B cell (primary cell): Measurements from ENCODE around the gene NPFFR1. TPM values are rescaled to one million over a fixed set of nuclear protein-coding genes. Genes with fewer than 3 reads are reported as not detected.

ENCODE experiments used
- ATAC-seq: fragments of 200-7000 bp; cut with Tn5 transposase; one replicate; pipeline ENCODE4 v1.10.0; 2021; ENCODE audit warnings: low read depth, mild to moderate bottlenecking, moderate number of reproducible peaks, moderate library complexity
- CTCF ChIA-PET: fragments of 350-600 bp; sonication (Branson Sonifier 250); formaldehyde crosslinking; loops from one replicate; lab custom pipeline; 2021; ENCODE audit warnings: antibody characterized with exemption, inconsistent platforms; lab: Charles Lee
- POLR2A ChIA-PET: fragments of 350-600 bp; sonication (Branson Sonifier 250); formaldehyde crosslinking; loops from one replicate; lab custom pipeline; 2021; ENCODE audit warnings: antibody characterized with exemption; lab: Charles Lee
- DNase-seq: peaks from one replicate; pipeline ENCODE4 v3.0.0; 2013
- H2AFZ ChIP-seq: 2 replicates; pipeline ENCODE4 v1.6.1; 2012; ENCODE audit warnings: mild to moderate bottlenecking, low read depth, low read length; ENCODE audit not compliant: insufficient read depth, poor library complexity, severe bottlenecking
- H3K27ac ChIP-seq, 2 donors: 1 replicate in 1 of 2; 2 replicates in 1 of 2; pipeline ENCODE4 v1.5.1; 2012 to 2013; ENCODE audit warnings: low read length in 2 of 2, mild to moderate bottlenecking in 2 of 2, moderate library complexity in 1 of 2
- H3K27me3 ChIP-seq, 4 experiments: fragments of 200-600 bp in 1 of 4; sonication (generic) in 1 of 4; replicated peaks in 1 of 4; 1 replicate in 2 of 4; 2 replicates in 2 of 4; pipeline versions ENCODE4 v1.6.1 to v1.7.0; 2013 to 2016; ENCODE audit warnings: low read length in 3 of 4, mild to moderate bottlenecking in 2 of 4, mixed read lengths in 1 of 4, moderate library complexity in 1 of 4; ENCODE audit not compliant: insufficient read depth in 4 of 4, control insufficient read depth in 3 of 4; ENCODE audit errors: control extremely low read depth in 1 of 4
- H3K36me3 ChIP-seq, 2 experiments: replicated peaks in 1 of 2; 1 replicate in 1 of 2; 2 replicates in 1 of 2; pipeline versions ENCODE4 v1.6.1 to v1.7.1; 2013; ENCODE audit warnings: low read length in 1 of 2; ENCODE audit not compliant: insufficient read depth in 2 of 2, control insufficient read depth in 1 of 2; ENCODE audit errors: control extremely low read depth in 1 of 2, extremely low read depth in 1 of 2
- H3K4me1 ChIP-seq, 2 donors: fragments of 200-600 bp in 1 of 2; sonication (generic) in 1 of 2; 1 replicate in 1 of 2; 2 replicates in 1 of 2; pipeline versions ENCODE4 v1.5.1 to v1.6.1; 2013 to 2017; ENCODE audit warnings: low read length in 2 of 2; ENCODE audit not compliant: control insufficient read depth in 2 of 2, insufficient read depth in 2 of 2
- H3K4me2 ChIP-seq: replicated peaks from 2 replicates; pipeline ENCODE3; 2012; ENCODE audit warnings: mild to moderate bottlenecking, low read depth, low read length; ENCODE audit not compliant: poor library complexity, severe bottlenecking
- H3K4me3 ChIP-seq, 5 experiments: fragments of 200-600 bp in 1 of 5; sonication (generic) in 1 of 5; 1 replicate in 3 of 5; 2 replicates in 2 of 5; pipeline versions ENCODE4 v1.5.1 to v1.7.0; 2011 to 2016; ENCODE audit warnings: low read length in 4 of 5, mild to moderate bottlenecking in 4 of 5, low read depth in 2 of 5, control low read depth in 1 of 5, moderate library complexity in 1 of 5; ENCODE audit not compliant: insufficient read depth in 1 of 5; ENCODE audit errors: control extremely low read depth in 1 of 5, extremely low read depth in 1 of 5
- H3K79me2 ChIP-seq: fragments of 200-600 bp; sonication (generic); one replicate; pipeline ENCODE4 v1.6.0; 2016; ENCODE audit warnings: low read length; ENCODE audit not compliant: control insufficient read depth, insufficient read depth
- H3K9ac ChIP-seq: fragments of 200-600 bp; sonication (generic); 2 replicates; pipeline ENCODE4 v1.6.1; 2017; ENCODE audit warnings: mild to moderate bottlenecking, low read length, moderate library complexity
- H3K9me3 ChIP-seq, 3 donors: one replicate each; pipeline versions ENCODE4 v1.6.1 to v1.7.1; 2013; ENCODE audit warnings: low read length in 2 of 3; ENCODE audit not compliant: control insufficient read depth in 2 of 3, insufficient read depth in 1 of 3; ENCODE audit errors: control extremely low read depth in 1 of 3
- H4K20me1 ChIP-seq: 2 replicates; pipeline ENCODE4 v1.6.0; 2012; ENCODE audit warnings: mild to moderate bottlenecking, low read length; ENCODE audit not compliant: insufficient read depth, control insufficient read depth, poor library complexity, severe bottlenecking
- H3K27ac Mint-ChIP-seq: one replicate; pipeline ENCODE4 v1.8.0; 2021; ENCODE audit warnings: mixed read lengths
- H3K27me3 Mint-ChIP-seq: one replicate; pipeline ENCODE4 v1.8.0; 2021; ENCODE audit warnings: mixed read lengths
- H3K4me1 Mint-ChIP-seq: one replicate; pipeline ENCODE4 v1.8.0; 2021; ENCODE audit warnings: mixed read lengths
- H3K4me3 Mint-ChIP-seq: one replicate; pipeline ENCODE4 v1.8.0; 2021; ENCODE audit warnings: mixed read lengths
- H3K9me3 Mint-ChIP-seq: one replicate; pipeline ENCODE4 v1.8.0; 2022; ENCODE audit warnings: mixed read lengths; ENCODE audit not compliant: insufficient read depth
- EZH2 ChIP-seq: IDR thresholded peaks from 2 replicates; pipeline ENCODE4 v1.6.1; 2012; ENCODE audit warnings: borderline replicate concordance, low read depth, mild to moderate bottlenecking, moderate library complexity, low read length; ENCODE audit not compliant: insufficient read depth, poor library complexity, severe bottlenecking
- WGBS: methylation state at CpG from one replicate; pipeline ENCODE4 v1.1.5; 2013; ENCODE audit warnings: missing lambda C conversion rate; ENCODE audit not compliant: insufficient coverage; 5-methylcytosine and 5-hydroxymethylcytosine counted together
- intact Hi-C: fragments of 100-400 bp; cut with micrococcal nuclease; formaldehyde crosslinking; loops from one replicate; pipeline ENCODE4 v1.10.0; 2022
- polyA plus RNA-seq: library from polyadenylated mRNA; depleted of rRNA; stranded (reverse); fragments of >200 nt; gene quantifications from 2 replicates; pipeline ENCODE4 v1.2.3, GENCODE V29; 2012
- total RNA-seq, 2 donors: library from RNA; stranded (reverse); fragments of 120-200 nt in 1 of 2; gene quantifications; 1 replicate in 1 of 2; 2 replicates in 1 of 2; pipeline versions ENCODE4 v1.2.3 to v1.2.4, GENCODE V29; 2013 to 2022
- TF ChIP-seq, protein P1 (sequence below): fragments of 200-600 bp; IDR thresholded peaks from one replicate; pipeline ENCODE4 v1.8.0; 2022; ENCODE audit warnings: antibody characterized with exemption, mild to moderate bottlenecking

NPFFR1 gene
- total and polyA plus RNA-seq, 2 donors (not counting 1 experiment from before 2014, with no cell fraction given), result not detected

DNA sequence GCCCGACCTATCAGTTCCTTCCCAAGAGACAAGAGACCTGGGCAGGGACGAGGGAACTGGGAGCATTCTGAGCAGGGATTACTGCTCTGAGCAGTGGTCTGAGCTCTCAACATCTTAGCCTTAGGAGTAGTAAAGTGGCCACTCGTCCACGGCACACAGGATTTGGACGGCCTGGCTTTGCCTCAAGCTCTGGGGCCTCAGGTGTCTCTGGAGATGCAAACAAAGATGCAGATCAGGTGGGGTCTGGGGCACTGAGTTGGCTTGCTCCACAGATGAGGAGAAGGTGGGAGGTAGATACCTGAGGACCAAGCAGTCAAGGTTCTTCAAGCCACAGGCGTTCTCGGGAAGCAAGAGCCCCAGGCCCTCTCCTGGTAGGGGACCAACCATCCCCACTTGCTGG, 16.1 kb upstream of the NPFFR1 start:
- ChIA-PET POLR2A (no interaction called here), CTCF (no interaction called here)
- no peak for DNase-seq
- no peaks in the 10 kb centered on the region for H3K4me1 ChIP-seq
- 99% methylated on average over 7 of the region's 7 CpGs for WGBS
- H3K27ac ChIP-seq, result no peak overlapping the region
- ATAC-seq, result no peak
- H3K27me3 ChIP-seq, result no peaks in the 10 kb centered on the region
- TF ChIP-seq, protein P1, sequence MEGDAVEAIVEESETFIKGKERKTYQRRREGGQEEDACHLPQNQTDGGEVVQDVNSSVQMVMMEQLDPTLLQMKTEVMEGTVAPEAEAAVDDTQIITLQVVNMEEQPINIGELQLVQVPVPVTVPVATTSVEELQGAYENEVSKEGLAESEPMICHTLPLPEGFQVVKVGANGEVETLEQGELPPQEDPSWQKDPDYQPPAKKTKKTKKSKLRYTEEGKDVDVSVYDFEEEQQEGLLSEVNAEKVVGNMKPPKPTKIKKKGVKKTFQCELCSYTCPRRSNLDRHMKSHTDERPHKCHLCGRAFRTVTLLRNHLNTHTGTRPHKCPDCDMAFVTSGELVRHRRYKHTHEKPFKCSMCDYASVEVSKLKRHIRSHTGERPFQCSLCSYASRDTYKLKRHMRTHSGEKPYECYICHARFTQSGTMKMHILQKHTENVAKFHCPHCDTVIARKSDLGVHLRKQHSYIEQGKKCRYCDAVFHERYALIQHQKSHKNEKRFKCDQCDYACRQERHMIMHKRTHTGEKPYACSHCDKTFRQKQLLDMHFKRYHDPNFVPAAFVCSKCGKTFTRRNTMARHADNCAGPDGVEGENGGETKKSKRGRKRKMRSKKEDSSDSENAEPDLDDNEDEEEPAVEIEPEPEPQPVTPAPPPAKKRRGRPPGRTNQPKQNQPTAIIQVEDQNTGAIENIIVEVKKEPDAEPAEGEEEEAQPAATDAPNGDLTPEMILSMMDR, result no peak
- TF ChIP-seq EZH2, result no peak
- intact Hi-C loops, result no loop called here
- H3K27me3 Mint-ChIP-seq, result peaks cover under 1% of the 10 kb centered on the region
- H3K9me3 Mint-ChIP-seq, result no peaks in the 10 kb centered on the region
- no peak overlapping the region for H3K4me3 ChIP-seq
- H2AFZ ChIP-seq, result no peak overlapping the region
- no peaks in the 10 kb centered on the region for H3K79me2 ChIP-seq
- no peaks in the 10 kb centered on the region for H3K36me3 ChIP-seq
- H3K4me2 ChIP-seq, result no peak overlapping the region
- no peak overlapping the region for H3K27ac Mint-ChIP-seq
- no peak overlapping the region for H3K4me3 Mint-ChIP-seq
- no peaks in the 10 kb centered on the region for H3K4me1 Mint-ChIP-seq
- H4K20me1 ChIP-seq, result no peaks in the 10 kb centered on the region
- no peaks in the 10 kb centered on the region for H3K9me3 ChIP-seq
- no peak overlapping the region for H3K9ac ChIP-seq

DNA sequence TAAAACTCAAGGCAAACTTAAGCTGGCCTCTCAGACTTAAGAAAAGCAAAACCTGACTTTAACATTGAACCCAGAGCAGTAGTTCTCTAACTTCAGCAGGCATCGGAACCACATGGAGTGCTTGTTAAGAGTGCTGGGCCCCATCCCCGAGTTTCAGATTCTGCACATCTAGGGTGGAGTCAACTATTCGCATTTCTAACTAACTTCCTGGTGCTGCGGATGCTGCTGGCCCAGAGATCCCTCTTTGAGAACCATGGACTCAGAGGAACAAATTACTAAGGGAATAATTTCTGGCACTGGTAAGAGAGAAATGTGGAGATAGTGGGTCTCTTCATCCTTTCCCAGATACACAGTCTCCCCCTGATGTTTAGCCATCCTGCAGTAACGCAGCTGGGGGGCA, 14.6 kb upstream of the NPFFR1 start:
- no peaks in the 10 kb centered on the region for H3K79me2 ChIP-seq
- ChIA-PET POLR2A (no interaction called here), CTCF (no interaction called here)
- H3K4me3 ChIP-seq, result no peak overlapping the region
- Mint-ChIP-seq H3K4me3 (no peak overlapping the region), H3K9me3 (no peaks in the 10 kb centered on the region), H3K27ac (no peak overlapping the region), H3K27me3 (peaks cover 6% of the 10 kb centered on the region), H3K4me1 (peaks cover 4% of the 10 kb centered on the region)
- no peak overlapping the region for H3K4me2 ChIP-seq
- H3K27me3 ChIP-seq, result no peaks in the 10 kb centered on the region
- no peaks in the 10 kb centered on the region for H4K20me1 ChIP-seq
- ATAC-seq, result no peak
- H2AFZ ChIP-seq, result no peak overlapping the region
- H3K27ac ChIP-seq, result no peak overlapping the region
- no peaks in the 10 kb centered on the region for H3K9me3 ChIP-seq
- DNase-seq, result no peak
- H3K36me3 ChIP-seq, result no peaks in the 10 kb centered on the region
- intact Hi-C loops, result no loop called here
- no peak overlapping the region for H3K9ac ChIP-seq
- H3K4me1 ChIP-seq, result peaks cover 2 to 3% of the 10 kb centered on the region in 2 donors
- TF ChIP-seq, protein P1, result no peak
- no peak for TF ChIP-seq EZH2
- 50% methylated on average over 2 of the region's 5 CpGs for WGBS
